ENCODE measurements around the gene TSPAN19. TPM values are rescaled to one million over a fixed set of nuclear protein-coding genes. Genes with fewer than 3 reads are reported as not detected.

TSPAN19 gene
- not detected in 5 replicates for total RNA-seq (2022; extraction: Qiagen RNA extraction)

DNA sequence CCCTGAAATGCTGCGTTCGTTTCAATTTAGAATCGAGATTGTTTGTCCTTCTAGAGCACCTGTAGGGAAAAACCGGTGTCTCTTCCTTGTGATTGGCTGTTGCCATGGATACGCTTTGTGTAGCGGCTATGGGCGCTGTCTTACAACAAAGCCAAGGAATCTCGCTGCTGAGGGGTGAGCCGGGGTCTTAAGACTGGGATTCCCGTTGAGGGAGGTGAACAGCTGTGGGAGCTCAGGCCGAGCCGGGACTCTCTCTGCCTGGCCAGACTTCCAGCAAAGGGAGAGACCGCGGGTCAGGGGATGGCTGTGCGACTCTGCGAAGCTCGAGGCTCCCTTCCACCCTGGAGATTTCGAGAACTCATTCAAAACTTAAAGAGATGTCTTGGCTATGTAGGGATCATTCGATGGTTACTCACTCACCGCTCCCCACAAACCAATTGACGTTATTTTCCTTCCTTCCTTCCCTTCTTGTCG is at the start of gene TSPAN19, which contains the start of gene LRRIQ1:
Gene TSPAN19, minus strand, starts transcription at position 44 of the 474 bp plus-strand sequence. CDS start 6,331 bp downstream, outside the sequence.
Gene LRRIQ1, plus strand, starts transcription at position 118 of the 474 bp plus-strand sequence. CDS start 1,826 bp downstream, outside the sequence.

Other genes starting within 250 kb of the TSPAN19 start
- 3.0 to 4.2 TPM (median 3.9 TPM) in 5 replicates for gene SLC6A15, start 123.5 kb downstream of the TSPAN19 start, total RNA-seq (2022; extraction: Qiagen RNA extraction)
- gene LRRIQ1, start 74 bp upstream of the TSPAN19 start, total RNA-seq (2022; extraction: Qiagen RNA extraction): 0.73 to 1.4 TPM (median 0.89 TPM) in 5 replicates
- 5.0 to 6.7 TPM (median 5.9 TPM) in 5 replicates for gene ALX1, start 243.9 kb upstream of the TSPAN19 start, total RNA-seq (2022; extraction: Qiagen RNA extraction)